Bronchial epithelial cell (primary cell): ENCODE measurements around the gene TVP23C. TPM values are rescaled to one million over a fixed set of nuclear protein-coding genes. Genes with fewer than 3 reads are reported as not detected.

Experiments used
- DNase-seq: peaks from one replicate; pipeline ENCODE4 v3.0.0-alpha.2; 2010; ENCODE audit warnings: low read depth
- FAIRE-seq: peaks from 2 replicates; lab custom pipeline; 2011; peaks lifted over from hg19 to GRCh38; lab: Jason Lieb, UNC
- H3K27me3 ChIP-seq: 2 replicates; pipeline ENCODE4 v1.5.1; 2011; ENCODE audit warnings: low read length; ENCODE audit not compliant: control insufficient read depth, insufficient read depth
- H3K36me3 ChIP-seq: 2 replicates; pipeline ENCODE4 v1.5.1; 2011; ENCODE audit warnings: low read length; ENCODE audit not compliant: control insufficient read depth, insufficient read depth
- H3K4me3 ChIP-seq: 2 replicates; pipeline ENCODE4 v1.5.1; 2011; ENCODE audit warnings: mild to moderate bottlenecking, low read depth, low read length, control low read depth
- total RNA-seq: library from RNA; depleted of rRNA; stranded (reverse); fragments of >200 nt; gene quantifications from 2 replicates; pipeline ENCODE4 v1.2.1, GENCODE V29; 2014
- TF ChIP-seq, protein P1 (sequence below): IDR thresholded peaks from 2 replicates; pipeline ENCODE4 v1.5.1; 2011; ENCODE audit warnings: mild to moderate bottlenecking, moderate library complexity, low read length, control low read depth, inconsistent platforms; ENCODE audit not compliant: insufficient read depth, severe bottlenecking

The TVP23C gene
- total RNA-seq, 1 donor from 2014 or later: 14.0 TPM

DNA sequence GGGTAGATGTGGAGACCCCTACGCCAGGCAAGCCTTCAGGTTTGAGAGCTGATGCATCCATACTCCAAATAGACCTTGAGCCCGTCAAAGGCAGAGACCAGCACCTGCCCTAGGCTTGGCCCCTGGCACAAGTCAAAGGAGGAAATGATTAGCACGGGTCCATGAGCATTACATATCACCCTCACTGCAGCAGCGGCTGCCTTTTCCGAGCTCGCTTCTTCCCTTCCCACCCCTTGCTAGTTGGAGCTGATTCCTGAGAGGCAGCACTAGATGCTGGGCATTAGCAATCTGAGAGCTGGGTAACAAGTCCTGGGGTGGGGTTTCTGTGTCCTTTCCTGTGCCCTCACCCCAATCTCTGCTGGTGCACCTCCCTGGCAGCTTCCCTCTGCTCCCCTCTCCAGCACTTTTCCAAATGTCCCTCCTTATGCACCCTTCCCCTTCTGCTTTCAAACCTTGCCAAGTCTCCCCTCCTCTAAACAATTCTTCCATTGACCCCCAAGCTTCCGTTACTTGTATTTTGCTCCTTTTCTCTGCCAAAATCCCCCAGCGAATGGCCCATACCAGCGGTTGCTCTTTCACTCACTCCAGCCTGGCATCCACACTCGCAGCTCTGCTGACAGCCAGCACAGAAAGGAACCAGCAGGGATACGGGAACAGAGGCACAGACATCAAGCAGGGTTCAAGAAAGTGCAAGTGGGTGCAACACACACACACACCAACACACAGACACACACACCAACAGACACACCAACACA lies 98.9 kb downstream of the TVP23C start:
- FAIRE-seq (no peak), DNase-seq (no peak)
- TF ChIP-seq, protein P1, sequence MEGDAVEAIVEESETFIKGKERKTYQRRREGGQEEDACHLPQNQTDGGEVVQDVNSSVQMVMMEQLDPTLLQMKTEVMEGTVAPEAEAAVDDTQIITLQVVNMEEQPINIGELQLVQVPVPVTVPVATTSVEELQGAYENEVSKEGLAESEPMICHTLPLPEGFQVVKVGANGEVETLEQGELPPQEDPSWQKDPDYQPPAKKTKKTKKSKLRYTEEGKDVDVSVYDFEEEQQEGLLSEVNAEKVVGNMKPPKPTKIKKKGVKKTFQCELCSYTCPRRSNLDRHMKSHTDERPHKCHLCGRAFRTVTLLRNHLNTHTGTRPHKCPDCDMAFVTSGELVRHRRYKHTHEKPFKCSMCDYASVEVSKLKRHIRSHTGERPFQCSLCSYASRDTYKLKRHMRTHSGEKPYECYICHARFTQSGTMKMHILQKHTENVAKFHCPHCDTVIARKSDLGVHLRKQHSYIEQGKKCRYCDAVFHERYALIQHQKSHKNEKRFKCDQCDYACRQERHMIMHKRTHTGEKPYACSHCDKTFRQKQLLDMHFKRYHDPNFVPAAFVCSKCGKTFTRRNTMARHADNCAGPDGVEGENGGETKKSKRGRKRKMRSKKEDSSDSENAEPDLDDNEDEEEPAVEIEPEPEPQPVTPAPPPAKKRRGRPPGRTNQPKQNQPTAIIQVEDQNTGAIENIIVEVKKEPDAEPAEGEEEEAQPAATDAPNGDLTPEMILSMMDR: no peak

DNA sequence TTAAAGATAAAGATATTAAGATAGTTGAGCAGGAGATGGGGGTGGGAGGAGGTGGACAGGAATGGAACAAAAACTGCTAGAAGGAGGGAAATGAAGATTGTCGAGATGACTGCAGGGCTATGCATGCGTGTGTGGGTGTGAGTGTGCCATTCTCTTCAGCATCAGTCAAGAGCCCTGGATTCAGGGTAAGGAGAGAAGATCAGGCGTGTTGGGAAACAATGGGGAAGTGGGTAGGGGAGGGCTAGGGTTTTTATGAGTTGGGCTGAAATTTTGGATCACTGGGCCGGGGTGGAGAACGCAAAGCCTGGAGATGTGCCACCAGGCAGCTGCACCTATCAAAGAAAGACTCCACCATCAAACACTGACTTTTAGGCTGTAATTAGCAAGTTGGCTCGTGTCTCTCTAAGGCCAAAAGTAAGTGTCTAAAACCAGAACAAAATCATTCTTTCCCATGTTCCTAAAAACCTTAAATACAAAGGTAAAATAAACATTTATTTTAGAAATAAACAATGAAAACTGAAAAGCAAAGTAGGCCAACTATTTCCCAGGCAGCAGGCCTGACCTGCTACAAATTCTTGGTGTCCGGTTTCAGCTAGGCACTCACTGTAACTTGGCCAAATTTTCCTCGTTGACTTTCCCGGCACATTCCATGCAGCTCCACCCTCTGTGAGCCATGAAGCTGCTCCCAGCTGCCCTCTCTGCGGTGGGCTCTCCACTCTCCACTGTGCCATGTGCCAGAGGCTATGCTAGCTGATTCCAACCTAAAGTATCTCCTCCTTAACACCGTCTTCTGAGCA lies 100.1 kb downstream of the TVP23C start:
- TF ChIP-seq, protein P1: no peak
- Histone ChIP-seq H3K36me3 (no peaks in the 10 kb centered on the region), H3K27me3 (no peaks in the 10 kb centered on the region), H3K4me3 (no peak overlapping the region)
- DNase-seq: peak; percentile 16
- FAIRE-seq: no peak

More for the DNA sequence above, 98.9 kb downstream of the TVP23C start:
- H3K27me3 ChIP-seq: no peaks in the 10 kb centered on the region
- H3K4me3 ChIP-seq: no peak overlapping the region
- no peaks in the 10 kb centered on the region for H3K36me3 ChIP-seq

DNA sequence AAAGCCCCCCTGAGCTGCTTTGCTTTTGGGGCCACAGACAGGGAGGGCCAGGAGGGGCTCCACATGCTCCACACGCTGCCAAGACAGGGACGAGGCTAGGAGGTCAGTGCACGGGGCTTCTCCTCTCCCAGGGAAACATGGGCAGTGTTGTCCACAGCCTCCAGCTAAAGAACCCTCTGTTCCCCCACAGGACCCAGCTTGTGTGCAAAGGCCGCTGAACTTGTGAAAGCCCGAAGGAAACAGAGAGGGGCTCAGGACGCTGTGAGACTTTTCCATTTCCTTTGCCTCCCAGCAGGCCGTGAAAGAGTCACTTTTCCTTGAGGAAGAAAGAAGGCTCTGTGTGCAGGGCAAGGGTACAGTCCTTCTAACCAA lies 105.6 kb downstream of the TVP23C start:
- Histone ChIP-seq H3K36me3 (no peaks in the 10 kb centered on the region), H3K27me3 (no peaks in the 10 kb centered on the region), H3K4me3 (no peak overlapping the region)
- TF ChIP-seq, protein P1: no peak
- no peak for DNase-seq
- FAIRE-seq: no peak

DNA sequence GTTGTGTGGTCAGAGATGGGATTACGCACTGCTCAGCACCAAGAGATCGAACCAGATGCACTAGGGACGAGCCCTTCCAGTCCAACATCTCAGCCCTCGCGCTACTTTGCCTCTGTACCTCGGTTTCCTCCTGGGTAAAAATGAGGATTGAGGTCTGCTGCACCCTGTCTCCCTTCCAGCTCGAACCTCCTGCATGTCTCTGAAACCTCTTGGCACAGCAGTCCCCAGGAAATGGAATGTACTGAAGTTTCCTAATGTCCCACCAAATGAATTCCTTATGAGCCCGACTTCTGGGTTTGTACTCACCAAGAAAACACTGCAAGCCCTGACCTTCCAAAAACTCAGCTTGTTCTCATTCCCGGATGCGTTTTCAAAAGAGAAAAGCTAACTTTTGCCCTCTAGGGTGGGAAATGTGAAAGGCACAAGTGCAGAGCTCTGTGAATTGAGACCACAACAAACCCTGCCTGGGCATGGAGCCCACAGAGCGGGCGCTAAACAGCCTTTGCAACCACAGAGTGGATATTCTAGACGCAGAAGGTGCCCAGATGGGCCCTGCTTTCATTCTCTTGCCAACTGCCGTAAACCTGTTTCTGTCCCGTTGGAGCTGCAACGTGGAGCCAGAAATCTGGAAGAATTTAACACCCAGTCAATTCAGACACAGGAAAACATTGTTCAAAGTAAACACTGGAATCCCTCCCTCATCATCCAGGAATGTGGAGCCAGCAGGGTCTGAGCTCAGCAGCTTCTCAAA lies 106.1 kb downstream of the TVP23C start:
- H3K27me3 ChIP-seq: no peaks in the 10 kb centered on the region
- DNase-seq (no peak), FAIRE-seq (no peak)
- no peak overlapping the region for H3K4me3 ChIP-seq
- no peaks in the 10 kb centered on the region for H3K36me3 ChIP-seq
- TF ChIP-seq, protein P1: no peak

DNA sequence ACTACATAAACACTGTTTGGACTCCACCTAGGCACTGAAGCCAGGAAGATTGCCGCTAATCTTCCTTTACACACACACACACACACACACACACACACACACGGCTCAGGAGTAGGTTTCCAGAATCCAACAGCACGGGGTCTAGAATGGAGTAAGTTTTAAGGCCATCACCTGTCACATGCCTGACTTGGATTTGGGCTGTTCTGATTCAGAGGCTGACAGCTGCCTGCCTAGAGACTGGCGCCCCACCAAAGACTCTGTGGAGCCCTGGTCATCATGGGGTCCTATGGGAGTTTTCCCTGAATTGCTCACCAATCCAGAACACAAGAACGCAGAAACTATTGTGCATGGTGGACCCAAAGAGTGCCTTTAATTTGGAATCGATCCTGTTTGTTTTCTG lies 106.8 kb downstream of the TVP23C start:
- DNase-seq (no peak), FAIRE-seq (no peak)
- TF ChIP-seq, protein P1: no peak

More for the DNA sequence above, 106.8 kb downstream of the TVP23C start:
- no peaks in the 10 kb centered on the region for H3K36me3 ChIP-seq
- no peaks in the 10 kb centered on the region for H3K27me3 ChIP-seq
- no peak overlapping the region for H3K4me3 ChIP-seq
